GM10248 (cell line): Measurements from ENCODE around the gene RBM26.

ENCODE experiments used
- CTCF ChIA-PET: fragments of 300-600 bp; sonication (Branson Sonifier 250); formaldehyde crosslinking; extraction: SDS; loops from one replicate; lab custom pipeline; 2021; ENCODE audit warnings: antibody characterized with exemption; lab: Yijun Ruan, JAX
- POLR2A ChIA-PET: fragments of 350-650 bp; sonication (Branson Sonifier 250); formaldehyde crosslinking; extraction: SDS; loops from one replicate; lab custom pipeline; 2020; ENCODE audit warnings: antibody characterized with exemption; lab: Yijun Ruan, JAX
- DNase-seq: peaks from one replicate; pipeline ENCODE4 v3.0.0; 2012; ENCODE audit errors: extremely low spot score
- TF ChIP-seq, protein P1 (sequence below): IDR thresholded peaks from 2 replicates; pipeline ENCODE4 v1.5.1; 2012; ENCODE audit warnings: mild to moderate bottlenecking, low read depth; ENCODE audit errors: extremely low read depth, missing control alignments, control extremely low read depth

RBM26 gene, protein sequence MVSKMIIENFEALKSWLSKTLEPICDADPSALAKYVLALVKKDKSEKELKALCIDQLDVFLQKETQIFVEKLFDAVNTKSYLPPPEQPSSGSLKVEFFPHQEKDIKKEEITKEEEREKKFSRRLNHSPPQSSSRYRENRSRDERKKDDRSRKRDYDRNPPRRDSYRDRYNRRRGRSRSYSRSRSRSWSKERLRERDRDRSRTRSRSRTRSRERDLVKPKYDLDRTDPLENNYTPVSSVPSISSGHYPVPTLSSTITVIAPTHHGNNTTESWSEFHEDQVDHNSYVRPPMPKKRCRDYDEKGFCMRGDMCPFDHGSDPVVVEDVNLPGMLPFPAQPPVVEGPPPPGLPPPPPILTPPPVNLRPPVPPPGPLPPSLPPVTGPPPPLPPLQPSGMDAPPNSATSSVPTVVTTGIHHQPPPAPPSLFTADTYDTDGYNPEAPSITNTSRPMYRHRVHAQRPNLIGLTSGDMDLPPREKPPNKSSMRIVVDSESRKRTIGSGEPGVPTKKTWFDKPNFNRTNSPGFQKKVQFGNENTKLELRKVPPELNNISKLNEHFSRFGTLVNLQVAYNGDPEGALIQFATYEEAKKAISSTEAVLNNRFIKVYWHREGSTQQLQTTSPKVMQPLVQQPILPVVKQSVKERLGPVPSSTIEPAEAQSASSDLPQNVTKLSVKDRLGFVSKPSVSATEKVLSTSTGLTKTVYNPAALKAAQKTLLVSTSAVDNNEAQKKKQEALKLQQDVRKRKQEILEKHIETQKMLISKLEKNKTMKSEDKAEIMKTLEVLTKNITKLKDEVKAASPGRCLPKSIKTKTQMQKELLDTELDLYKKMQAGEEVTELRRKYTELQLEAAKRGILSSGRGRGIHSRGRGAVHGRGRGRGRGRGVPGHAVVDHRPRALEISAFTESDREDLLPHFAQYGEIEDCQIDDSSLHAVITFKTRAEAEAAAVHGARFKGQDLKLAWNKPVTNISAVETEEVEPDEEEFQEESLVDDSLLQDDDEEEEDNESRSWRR

DNA sequence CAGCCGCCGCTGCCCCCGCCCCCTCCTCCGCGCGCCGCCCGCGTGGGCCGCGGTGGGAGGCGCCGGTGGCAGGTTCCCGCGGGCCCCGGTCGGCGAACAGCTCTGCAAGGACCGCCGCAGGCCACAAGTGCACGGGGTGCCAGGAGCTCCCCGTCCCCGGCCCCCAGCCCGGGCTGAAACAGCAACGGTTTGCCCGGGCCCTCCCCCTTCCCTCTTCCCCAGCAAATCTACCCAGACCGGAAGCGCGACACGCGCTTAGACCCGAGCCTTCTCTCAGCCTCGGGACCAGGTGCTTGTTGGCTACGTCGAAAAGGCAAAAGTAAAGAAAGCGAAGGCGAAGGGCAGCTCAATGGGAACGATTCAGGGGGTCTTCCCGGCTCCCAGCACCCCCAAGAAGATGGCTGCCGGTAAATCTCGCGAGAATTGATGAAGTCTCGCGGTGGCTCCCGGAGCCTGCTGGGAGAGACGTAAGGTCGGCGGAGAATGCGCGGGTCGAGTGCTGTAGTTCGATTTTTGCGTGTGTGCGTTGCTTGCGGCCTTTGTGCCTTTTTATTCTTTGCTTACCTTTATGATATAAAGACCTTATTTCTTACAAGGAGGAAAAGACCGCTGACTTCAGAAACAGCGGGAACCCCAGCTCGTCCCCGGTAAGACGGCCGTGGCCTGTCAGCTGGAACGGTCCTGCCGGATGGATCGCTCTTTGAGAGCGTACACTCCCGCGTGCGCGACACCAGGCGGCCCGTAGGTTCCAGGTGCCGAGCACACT is at the start of gene RBM26:
Gene RBM26, minus strand, starts transcription at position 425 of the 766 bp plus-strand sequence. CDS start 481 bp downstream, outside the sequence.
- ChIA-PET CTCF (interaction anchor here (1.1 to 6.7 kb wide), 6 partner anchors 12 to 168 kb away, joined by 3 to 53 read pairs (median 8); no protein-coding TSS in a partner anchor), POLR2A (interaction anchor here (0.7 to 1.4 kb wide), 2 partner anchors 12 to 218 kb away, joined by 3 to 4 read pairs; no protein-coding TSS in a partner anchor)

DNA sequence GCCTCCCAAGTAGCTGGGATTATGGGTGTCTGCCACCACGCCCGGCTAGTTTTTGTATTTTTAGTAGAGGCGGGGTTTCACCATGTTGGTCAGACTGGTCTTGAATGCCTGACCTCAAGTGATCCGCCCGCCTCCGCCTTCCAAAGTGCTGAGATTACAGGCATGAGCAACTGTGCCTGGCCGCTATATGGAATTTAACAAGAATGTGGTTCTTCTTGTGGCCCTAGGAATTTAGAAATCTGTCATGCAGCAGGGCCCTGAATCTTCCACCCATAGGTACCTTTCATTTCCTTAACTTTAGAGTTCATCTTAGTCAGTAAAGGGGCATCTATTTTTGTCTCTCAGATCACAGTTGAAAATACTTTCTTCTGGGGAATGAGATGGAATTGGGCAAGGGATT is 49.3 kb upstream of the RBM26 start:
- ChIA-PET POLR2A (no interaction called here), CTCF (interaction anchor here (1.3 to 3.0 kb wide), 3 partner anchors 17 to 32 kb away, joined by 4 to 9 read pairs (median 6); partner anchors contain the start of gene NDFIP2)
- TF ChIP-seq, protein P1, sequence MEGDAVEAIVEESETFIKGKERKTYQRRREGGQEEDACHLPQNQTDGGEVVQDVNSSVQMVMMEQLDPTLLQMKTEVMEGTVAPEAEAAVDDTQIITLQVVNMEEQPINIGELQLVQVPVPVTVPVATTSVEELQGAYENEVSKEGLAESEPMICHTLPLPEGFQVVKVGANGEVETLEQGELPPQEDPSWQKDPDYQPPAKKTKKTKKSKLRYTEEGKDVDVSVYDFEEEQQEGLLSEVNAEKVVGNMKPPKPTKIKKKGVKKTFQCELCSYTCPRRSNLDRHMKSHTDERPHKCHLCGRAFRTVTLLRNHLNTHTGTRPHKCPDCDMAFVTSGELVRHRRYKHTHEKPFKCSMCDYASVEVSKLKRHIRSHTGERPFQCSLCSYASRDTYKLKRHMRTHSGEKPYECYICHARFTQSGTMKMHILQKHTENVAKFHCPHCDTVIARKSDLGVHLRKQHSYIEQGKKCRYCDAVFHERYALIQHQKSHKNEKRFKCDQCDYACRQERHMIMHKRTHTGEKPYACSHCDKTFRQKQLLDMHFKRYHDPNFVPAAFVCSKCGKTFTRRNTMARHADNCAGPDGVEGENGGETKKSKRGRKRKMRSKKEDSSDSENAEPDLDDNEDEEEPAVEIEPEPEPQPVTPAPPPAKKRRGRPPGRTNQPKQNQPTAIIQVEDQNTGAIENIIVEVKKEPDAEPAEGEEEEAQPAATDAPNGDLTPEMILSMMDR: no peak
- no peak for DNase-seq

More for the DNA sequence above, at the start of gene RBM26:
- peak; percentile 94 for DNase-seq
- TF ChIP-seq, protein P1: no peak

DNA sequence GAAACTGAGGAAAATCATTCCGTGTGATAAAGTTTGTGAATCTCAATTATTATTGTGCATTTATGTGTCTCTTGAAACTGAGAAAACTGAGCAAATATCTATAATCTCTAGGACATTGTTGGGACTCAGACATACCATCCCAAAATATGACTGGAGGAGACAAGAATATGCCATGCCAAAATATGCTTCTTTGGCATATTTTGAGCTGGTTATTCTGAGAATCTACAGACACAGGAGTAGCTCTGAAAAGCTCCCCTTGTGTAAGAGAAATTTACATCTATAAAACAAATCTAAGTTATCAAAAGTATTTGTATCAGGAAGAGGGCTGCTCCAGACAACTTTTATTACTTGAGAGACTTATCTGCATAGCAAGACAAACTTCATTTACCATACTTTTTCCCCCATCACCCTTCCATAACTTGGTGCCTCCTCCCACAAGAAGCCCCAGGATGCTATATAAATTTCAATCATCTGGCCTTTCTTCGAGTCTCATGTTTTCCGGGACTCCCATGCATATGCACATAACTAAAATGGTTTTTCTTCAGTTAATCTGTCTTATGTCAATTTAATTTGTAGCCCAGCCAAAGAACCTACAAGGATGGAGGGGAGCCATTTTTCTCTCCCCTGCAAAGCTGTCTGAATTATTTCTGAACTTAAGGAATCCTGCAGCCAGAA is 46.3 kb upstream of the RBM26 start:
- no peak for DNase-seq
- POLR2A ChIA-PET: no interaction called here
- TF ChIP-seq, protein P1: no peak
- CTCF ChIA-PET: interaction anchor here (2.2 kb wide), 1 partner anchor 29 kb away, joined by 13 read pairs; no protein-coding TSS in a partner anchor

DNA sequence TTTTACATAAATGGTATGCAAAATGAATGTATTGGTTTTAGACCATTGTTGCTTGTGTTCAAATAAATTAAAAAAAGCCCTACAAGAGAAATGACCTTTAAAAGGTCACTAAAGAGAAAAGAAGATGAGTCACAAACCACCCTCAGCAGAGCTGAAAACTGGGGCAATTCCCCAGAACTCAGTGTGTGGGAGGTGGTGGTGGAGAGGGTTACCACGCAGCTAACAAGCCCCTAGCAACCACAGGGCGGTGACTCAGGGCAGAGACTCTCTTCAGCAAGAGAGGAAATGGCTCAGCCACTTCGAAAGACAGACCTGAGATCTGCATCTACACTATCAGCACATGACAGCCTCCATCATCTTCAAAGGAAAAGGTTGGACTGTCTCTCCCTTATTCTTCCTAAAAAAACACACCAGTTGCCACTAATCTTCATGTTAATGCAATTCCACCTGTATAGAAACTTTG is 45.5 kb upstream of the RBM26 start:
- CTCF ChIA-PET: interaction anchor here (0.9 to 2.2 kb wide), 3 partner anchors 23 to 89 kb away, joined by 3 to 13 read pairs (median 4); no protein-coding TSS in a partner anchor

DNA sequence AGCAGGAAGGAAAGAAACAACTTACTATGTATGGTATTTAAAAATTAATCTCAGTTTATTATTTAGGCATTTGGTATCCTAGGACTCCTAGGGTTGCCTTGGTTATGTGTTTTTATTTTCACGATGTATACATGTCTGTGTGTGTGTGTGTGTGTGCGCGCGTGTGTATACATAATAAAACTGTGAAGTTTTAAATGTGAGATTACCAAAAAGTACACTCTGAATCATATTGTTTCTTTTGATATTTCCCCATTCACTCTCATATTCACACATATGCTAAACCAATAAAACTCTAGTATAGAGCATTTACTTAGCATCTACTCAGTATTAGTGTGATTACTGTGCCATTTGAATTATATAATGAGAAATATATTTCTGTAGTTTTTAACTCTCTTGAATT is 44.1 kb upstream of the RBM26 start:
- TF ChIP-seq, protein P1: no peak
- CTCF ChIA-PET: interaction anchor here (1.0 kb wide), 1 partner anchor 26 kb away, joined by 3 read pairs; no protein-coding TSS in a partner anchor
- DNase-seq: no peak
- POLR2A ChIA-PET: no interaction called here

More for the DNA sequence above, 45.5 kb upstream of the RBM26 start:
- POLR2A ChIA-PET: no interaction called here
- TF ChIP-seq, protein P1: no peak
- DNase-seq: peak; percentile 74
